ENCODE measurements around the gene PIK3AP1. TPM values are rescaled to one million over a fixed set of nuclear protein-coding genes. Genes with fewer than 3 reads are reported as not detected.
"Not testable (repeated sequence)": the region's sequence is repeated elsewhere in the genome, so short reads cannot be mapped to it uniquely, and the experiment has no call there.

The PIK3AP1 gene
- total RNA-seq, 1 donor from 2014 or later = 17.7 TPM

- not testable (repeated sequence) for DNase-seq (ENCODE audit: low spot score)
Measured at GRCh38 chr10:96698305-96698704, 22.0 kb downstream of the PIK3AP1 start.

DNA sequence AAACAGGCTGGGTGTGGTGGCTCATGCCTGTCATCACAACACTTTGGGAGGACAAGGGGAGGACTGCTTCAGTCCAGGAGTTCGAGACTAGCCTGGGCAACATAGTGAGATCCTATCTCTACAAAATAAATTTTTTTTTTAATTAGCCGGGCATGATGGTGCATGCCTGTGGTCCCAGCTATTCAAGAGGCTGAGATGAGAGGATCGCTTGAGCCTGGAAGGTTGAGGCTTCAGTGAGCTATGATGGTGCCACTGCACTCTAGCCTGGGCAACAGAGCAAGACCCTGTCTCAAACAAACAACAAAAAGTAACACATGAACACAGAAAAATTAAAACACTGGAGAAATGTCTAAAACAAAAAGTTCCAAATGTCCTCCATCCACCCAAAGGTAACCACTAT, 22.9 kb downstream of the PIK3AP1 start:
- DNase-seq (ENCODE audit: low spot score) = no peak

- DNase-seq (ENCODE audit: low spot score) = no peak
Measured at GRCh38 chr10:96696845-96697425, 23.4 kb downstream of the PIK3AP1 start.

DNA sequence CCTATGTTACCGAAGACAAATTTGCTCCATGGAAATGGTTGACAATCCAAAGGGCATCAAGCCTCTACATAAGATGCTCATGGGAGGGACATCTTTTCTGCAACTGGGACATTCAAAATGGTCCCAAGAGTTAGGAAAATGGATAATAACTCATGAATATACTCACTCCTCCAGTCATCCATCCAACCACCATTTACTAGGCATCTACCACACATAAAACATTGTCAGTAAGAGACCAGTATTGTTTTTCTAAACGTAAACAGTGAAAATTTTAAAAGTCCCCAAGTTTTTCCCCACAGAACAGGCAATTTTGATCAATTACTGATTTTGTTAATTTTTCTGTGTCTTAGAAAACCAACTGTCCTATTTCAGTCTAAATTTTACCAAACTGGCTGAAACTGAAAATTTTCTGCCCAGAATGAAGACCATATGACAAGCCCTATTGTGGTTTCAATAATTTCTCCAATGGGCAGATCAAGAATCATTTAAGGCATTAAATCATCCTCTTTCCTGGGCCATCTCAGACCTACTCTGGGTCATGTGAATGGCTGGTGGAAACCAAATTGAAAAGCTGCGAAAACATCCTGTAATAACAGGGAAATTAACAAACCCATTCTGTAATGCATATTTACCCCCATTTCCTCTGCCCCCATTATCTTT, 24.2 kb downstream of the PIK3AP1 start:
- DNase-seq (ENCODE audit: low spot score) = no peak

- DNase-seq (ENCODE audit: low spot score) = no peak
Measured at GRCh38 chr10:96695366-96695765, 24.9 kb downstream of the PIK3AP1 start.

DNA sequence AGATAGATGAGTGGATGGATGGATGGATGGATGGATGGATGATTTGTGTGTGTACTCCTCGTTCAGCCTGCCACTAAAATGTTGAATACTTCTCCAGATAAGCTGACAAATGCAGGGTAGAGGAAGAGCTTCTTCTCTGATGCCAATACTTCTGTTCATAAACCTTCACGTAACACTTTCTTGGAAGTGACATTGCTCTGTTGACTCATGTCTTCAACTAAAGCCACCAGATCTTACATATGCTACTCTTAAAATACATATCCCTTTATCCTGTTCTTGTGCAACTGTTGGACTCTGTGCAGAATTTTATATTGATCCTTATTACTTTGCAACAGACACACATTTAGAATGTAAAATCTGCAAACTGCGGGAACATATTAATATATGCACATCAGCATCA, 26.9 kb downstream of the PIK3AP1 start:
- no peak for DNase-seq (ENCODE audit: low spot score)

- no peak for DNase-seq (ENCODE audit: low spot score)
Measured at GRCh38 chr10:96692427-96692826, 27.9 kb downstream of the PIK3AP1 start.

DNA sequence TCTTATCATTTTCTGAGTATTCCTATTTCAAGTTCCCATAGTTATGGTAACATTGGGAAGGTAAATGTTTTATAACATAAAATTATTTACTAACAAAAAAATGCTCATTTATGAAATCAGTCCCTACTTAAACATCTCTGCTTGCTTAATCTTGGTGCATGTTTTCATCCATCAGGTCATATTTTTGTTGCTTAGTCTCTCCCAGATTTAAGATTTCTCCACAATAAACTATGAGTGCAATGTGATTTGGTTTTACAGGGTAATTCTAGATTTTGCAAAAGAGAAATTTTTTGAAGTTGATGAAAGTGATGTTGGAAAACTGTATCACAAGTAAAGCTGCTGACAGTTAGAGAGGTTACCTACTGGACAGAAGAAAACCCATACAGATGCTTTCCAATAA, 28.6 kb downstream of the PIK3AP1 start:
- DNase-seq (ENCODE audit: low spot score) = no peak

- no peak for DNase-seq (ENCODE audit: low spot score)
Measured at GRCh38 chr10:96690755-96691730, 29.3 kb downstream of the PIK3AP1 start.

- DNase-seq (ENCODE audit: low spot score) = no peak
Measured at GRCh38 chr10:96688789-96689188, 31.5 kb downstream of the PIK3AP1 start.

- DNase-seq (ENCODE audit: low spot score) = no peak
Measured at GRCh38 chr10:96687317-96688012, 32.8 kb downstream of the PIK3AP1 start.

GRCh38 chr10:96686514-96686913, 33.8 kb downstream of the PIK3AP1 start:
- no peak for DNase-seq (ENCODE audit: low spot score)

DNA sequence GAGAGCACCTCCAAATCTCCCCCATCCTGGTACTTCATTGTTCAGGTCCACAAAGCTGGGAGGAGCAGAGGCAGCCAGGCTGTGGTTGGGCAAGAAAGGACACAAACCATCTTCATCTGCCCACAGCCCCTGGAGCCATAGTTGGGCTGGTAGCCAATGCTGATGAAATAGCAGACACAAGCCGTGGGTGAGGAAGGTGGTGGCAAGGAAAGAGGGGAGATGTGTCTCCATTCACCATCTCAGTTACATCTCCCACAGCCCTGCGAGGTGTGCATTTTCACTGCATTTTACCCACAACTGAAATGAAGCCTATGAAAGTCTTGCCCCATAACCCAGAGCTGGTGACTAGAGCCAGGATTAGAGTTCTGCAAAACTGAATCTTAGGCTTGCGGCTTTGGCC, 35.0 kb downstream of the PIK3AP1 start:
- no peak for DNase-seq (ENCODE audit: low spot score)

GRCh38 chr10:96684826-96685225, 35.5 kb downstream of the PIK3AP1 start:
- DNase-seq (ENCODE audit: low spot score) = no peak

- DNase-seq (ENCODE audit: low spot score) = no peak
Measured at GRCh38 chr10:96683710-96684109, 36.6 kb downstream of the PIK3AP1 start.

GRCh38 chr10:96683065-96683464, 37.2 kb downstream of the PIK3AP1 start:
- DNase-seq (ENCODE audit: low spot score) = no peak

DNA sequence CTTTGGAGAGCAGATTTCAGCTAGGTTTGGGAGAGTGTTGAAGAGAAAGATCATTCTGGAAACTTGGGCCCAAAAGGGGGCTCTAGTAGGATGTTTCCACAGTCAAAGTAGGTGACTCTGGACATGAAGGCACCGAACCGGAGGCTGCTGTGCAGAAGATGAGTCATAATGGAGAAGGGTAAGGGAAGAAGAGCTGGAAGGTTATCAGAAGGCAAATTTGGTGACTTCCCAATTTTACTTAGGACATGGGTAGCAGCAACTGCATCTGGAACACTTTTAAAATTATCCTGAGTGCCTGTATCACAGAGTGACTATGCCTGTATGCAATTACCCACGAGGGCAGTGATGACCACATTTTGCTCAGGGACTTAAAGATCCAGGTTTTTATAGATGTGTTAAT, 38.8 kb downstream of the PIK3AP1 start:
- DNase-seq (ENCODE audit: low spot score) = no peak

- not testable (repeated sequence) for DNase-seq (ENCODE audit: low spot score)
Measured at GRCh38 chr10:96680463-96680862, 39.9 kb downstream of the PIK3AP1 start.

DNA sequence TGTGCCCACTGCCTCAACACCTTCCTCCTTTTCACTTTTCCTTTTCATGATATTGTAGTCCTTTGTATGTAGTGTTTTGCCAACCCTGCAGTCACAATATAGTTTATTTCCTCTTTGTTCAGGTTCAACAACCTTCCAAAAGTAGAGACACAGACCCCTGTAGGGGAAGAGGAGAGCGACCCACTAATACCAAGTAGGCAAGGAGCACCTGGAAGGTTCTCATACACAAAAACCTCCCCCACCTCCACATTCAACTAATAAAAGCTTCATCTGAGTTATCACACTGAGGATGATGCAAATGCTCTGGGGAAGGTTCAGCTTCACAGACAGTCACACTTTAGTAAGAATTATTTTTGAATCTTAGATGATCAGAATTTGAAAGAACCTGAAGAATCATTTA, 41.6 kb downstream of the PIK3AP1 start:
- DNase-seq (ENCODE audit: low spot score) = no peak

DNA sequence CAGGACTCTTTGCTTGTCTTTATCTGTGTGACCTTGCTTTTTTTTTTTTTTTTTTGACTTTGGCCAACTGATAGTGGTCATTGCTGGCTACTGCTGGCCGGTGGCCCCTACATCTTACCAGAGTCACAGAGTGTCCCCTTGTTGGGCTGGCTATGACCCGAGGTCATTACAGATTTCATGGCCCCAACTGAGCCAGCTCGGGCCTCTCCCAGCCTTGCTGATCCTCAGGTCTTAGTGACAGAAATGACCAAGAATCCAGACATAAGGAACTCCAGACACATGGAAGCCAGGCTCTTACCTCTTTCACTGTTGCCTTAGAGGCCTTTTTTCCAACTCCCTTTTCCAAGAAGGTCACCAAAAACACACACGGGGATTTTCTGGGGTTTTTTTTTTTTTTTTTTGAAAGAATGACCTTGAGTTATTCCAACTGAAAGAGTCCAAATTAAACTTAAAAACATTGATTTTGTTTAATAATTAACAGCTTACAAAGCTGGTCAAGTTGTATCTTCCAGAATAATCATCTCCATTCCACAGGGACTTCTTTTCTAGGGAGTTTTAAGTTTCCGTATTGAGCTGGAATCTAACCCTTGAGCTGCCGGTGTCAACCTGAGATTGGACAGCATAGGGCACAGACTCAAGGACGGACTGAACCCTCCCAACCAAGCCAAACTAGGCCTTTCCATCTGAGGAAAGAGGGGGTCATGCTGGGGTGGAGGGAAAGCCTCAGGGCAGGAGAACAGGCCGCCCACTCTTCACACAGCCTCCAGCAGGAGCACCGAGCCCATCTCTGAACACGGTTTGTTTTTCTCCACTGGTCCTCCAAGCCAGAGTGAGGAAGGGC, 43.8 kb downstream of the PIK3AP1 start:
- no peak for DNase-seq (ENCODE audit: low spot score)

DNA sequence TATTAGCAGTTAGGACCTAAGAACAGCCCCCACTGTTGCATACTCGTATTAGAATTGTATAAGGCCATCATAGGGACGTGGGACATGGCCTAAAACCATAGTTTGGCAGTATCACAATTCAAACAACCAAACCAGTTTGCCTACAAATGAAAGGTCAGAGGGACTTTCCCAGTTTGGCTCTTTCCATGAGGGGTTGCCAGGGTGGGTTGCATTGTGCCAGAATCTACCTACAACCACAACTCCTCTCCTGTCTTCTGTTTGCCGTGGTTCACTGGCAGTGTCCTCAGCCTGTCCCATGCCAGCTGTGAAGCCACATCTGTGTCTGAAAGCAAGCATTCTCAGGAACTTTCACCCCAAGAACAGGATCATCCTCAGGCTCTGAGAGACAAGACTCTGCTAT, 44.5 kb downstream of the PIK3AP1 start:
- no peak for DNase-seq (ENCODE audit: low spot score)

Data from mesenteric fat pad (tissue), 1 donor.